GM23248 (cell line): ENCODE results near the gene APBA1.

Source experiments
- EZH2 ChIP-seq: fragments of 200-600 bp; sonication (generic); IDR thresholded peaks from 2 replicates; pipeline ENCODE4 v1.6.1; 2018; ENCODE audit warnings: antibody characterized with exemption, mild to moderate bottlenecking; ENCODE audit not compliant: insufficient read depth, poor library complexity, severe bottlenecking
- EZH2phosphoT487 ChIP-seq: fragments of 200-600 bp; sonication (generic); IDR thresholded peaks from 2 replicates; pipeline ENCODE4 v1.6.1; 2018; ENCODE audit warnings: antibody characterized with exemption, moderate library complexity, mild to moderate bottlenecking, low read depth; ENCODE audit not compliant: insufficient read depth

DNA sequence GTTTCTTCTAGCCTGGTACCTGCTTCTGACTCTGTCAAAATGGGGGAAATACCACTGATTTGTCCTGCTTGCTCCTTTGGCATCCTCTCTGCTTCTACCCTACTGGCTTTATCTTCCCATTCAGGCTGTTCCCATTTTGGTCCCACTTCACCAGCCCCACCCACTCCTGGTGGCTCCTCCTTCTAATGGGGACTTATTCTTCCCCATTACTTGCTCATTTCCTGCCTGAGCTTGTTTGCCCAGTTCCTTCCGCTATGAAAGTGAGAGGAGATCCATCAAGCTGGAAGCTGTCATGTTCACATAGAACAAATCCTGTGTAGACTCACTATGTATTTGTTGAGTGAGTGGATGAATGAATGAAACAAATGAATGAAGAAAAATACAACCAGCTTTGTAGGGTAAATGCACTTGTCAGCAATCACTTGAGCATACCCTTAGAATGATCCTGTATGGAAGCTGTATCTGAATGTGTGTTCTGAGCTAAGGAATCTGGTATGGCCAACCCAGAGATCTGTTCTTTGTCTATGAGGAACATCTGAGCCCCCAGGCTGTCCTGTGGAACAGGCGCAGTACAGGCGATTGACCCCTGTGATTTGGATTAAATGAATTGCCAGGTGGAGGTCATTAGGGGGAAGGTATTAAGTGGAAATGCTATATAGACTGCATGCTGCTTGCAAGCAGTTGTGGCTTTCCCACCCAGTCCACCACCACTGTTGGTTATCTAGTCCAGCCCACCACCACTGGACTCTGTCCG, 89.5 kb downstream of the APBA1 start:
- TF ChIP-seq EZH2, result no peak
- no peak for TF ChIP-seq EZH2phosphoT487
